Activated T-cell treated with anti-CD3 and anti-CD28 coated beads for 24 hours (primary cell): ENCODE data around the gene FERMT3.

Experiments used
- DNase-seq: peaks from one replicate; pipeline ENCODE4 v3.0.0-alpha.2; 2020; ENCODE audit warnings: low read depth

FERMT3 gene

GRCh38 chr11:64186492-64187165, 19.9 kb upstream of the FERMT3 start:
- peak; percentile 26 for DNase-seq

DNA sequence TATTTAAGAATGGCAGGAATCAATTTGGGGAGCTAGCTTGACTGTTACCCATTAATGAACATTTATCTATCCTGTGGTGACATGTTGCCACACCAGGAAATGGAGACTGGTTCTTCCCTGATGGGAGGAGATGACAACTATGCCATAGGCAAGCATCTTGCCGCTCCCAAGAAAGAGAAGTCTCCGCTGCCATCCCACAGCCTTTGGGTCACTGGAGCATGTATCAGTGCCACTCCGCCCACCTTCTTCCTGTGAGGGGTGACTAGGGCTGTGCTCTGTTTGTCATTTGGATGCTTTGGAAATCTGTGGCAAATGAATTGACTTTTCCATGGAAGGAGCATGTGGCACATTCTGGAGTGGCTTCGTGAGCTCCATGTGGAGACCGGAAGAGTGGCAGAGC, 14.1 kb upstream of the FERMT3 start:
- DNase-seq, result no peak

DNA sequence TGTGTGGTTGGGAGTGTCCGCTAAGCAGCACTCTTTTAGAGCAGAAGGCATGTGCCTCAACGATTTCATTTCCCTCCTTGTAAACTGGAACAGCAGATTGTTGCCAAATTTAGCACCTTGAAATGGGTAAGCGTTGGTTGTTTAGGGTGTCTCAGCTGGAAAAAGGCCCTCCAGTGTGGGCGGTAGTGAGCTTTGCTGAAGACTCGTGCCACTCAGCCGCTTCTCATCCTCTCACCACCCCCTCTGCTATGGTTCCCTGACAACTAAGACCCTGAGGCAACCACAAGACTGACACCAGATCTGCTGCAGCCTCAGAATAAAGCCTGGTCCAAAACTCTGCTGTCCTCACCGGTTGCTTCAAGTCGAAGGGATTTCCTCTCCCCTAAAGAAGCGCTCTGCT, 9.9 kb upstream of the FERMT3 start:
- DNase-seq, result no peak

DNA sequence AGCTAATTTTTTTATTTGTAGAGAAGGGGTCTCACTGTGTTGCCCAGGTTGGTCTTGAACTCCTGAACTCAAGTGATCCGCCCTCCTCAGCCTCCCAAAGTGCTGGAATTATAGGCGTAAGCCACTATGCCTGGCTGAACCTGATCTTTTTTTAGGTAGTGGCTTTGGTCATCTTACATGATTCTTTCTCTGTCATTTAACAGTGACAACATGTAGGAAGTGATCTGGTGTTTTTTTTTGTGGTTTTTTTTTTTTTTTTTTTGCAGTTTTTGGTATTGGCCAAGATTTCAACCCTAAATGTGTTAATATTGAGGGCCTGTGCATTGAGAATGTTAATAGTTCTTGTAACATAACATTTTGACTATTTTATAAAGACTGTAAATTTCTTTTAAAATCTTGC, 8.0 kb upstream of the FERMT3 start:
- no peak for DNase-seq

- no peak for DNase-seq
Observed at GRCh38 chr11:64201543-64201942, 5.0 kb upstream of the FERMT3 start.

DNA sequence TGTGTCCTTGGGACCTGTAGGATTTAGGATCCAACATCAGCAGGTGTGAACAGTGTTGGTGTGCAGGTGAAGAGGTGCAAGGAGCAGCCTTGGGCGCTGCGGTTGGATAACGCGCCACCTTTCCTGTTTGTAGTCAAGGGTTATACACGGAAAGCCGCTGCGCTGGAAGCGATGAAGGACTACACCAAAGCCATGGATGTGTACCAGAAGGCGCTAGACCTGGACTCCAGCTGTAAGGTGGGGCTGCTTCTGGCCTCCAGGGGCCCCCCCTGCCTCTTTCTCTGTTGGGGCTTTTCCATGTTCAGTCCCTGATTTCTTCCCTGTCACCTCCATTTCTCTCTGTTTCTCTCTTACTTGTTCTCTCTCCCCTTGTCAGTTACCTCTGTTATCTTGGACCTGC, 3.5 kb upstream of the FERMT3 start:
- no peak for DNase-seq

- DNase-seq, result no peak
Observed at GRCh38 chr11:64203421-64204079, 3.0 kb upstream of the FERMT3 start.

DNA sequence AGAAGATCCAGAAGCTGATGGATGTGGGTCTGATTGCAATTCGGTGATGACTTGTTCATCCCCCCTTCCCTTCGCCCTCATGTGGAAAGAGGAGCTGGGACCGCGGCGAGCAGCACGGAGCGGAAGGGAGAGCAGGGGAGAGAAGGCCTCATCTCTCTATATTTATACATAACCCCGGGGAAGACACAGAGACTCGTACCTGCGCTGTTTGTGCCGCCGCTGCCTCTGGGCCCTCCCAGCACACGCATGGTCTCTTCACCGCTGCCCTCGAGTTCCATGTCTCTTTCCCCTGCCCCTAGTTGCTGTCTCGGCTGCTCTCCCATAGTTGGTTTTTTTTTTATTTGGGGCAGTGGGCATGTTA, 2.5 kb upstream of the FERMT3 start:
- no peak for DNase-seq

DNA sequence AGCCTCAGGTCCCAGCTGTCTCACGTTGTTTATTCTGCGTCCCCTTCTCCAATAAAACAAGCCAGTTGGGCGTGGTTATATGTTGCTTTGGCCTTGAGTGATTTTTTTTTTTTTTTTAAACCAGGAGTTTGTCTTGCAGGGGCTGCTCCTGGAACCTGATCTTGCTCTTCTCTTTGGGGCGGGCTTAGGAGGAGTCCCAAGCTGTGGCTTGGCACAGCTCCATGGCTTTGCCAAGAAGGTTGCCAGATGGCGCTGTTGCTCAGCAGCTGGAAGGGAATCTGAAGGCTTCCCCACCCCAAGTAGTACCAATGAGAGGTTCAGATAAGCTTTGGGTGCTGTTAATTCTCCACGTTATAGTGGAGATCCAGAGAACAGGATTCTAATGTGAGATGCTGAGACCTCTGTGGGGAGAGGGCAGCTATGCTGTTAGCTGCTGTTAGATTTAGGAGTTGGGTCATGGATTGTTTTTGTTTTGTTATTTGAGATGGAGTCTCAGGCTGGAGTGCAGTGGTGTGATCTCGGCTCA, 2.0 kb upstream of the FERMT3 start:
- peak; percentile 64 for DNase-seq

DNA sequence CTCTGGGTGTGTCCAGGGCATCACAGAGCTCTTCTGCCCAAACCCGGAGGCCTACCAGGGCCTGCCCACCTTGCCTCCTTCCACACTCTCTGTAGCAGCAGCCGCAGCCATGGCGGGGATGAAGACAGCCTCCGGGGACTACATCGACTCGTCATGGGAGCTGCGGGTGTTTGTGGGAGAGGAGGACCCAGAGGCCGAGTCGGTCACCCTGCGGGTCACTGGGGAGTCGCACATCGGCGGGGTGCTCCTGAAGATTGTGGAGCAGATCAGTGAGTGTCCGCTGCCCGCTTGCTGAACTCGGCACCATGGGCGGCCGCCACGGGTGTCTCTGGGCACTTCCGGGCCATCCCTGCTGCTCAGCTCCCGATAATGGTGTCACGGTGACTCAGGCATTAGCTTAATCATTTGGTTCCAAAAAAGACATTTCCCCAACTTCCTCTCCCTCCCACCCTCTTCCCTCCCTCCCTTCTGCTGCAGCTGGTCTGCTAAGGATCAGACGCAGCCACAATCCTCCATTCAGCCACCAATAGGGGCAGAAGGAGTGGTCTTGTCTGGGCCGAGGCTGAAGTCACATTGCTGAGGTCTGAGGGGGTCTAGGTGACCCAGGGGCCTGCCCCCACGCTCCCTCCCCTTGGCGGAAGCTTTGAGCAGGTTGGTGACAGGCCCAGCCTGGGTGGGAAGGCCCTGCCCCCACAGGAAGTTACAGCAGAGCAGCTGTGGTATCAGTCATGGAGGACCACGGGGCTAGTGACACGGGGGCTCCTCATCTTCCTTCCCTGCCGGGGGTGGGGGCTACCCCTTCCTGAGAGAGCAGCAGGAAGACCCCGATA, 950 bp downstream of the FERMT3 start:
- peak; percentile 75 for DNase-seq

DNA sequence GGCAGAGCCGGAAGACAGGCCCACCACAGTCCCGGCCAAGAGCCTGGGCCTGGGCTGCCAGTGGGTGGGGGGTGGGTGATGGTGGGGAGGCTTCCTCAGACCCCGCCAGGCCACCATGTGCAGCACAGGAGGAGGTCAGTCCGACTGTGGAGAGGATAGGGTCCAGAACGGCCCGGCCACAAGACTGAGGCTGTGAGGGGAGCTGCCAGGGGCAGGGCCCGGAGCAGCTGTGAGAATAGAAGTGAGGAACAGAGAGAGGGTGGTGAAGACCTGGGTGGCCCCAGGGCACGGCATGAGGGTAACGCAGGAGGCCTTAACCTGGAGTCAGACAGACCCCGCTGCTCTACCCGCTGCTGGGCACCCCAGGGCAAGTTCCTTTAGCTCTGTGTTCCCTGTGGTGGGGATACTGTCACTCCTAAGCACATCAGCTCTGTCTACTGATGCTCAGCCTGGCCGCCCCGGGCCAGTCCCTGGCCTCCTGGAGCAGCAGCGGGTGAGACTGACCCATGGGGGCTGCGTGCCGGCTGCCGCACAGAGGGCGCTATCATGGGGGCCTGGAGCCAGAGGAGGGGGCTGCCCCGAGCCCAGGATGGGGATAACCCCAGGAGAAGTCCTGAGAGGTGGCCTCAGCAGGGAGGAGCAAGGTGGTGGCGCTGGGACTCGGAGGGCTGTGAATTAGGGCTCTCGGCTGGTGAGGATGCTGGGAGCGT, 1.7 kb downstream of the FERMT3 start:
- DNase-seq, result no peak

GRCh38 chr11:64208796-64209562, 2.5 kb downstream of the FERMT3 start:
- no peak for DNase-seq

- no peak for DNase-seq
Observed at GRCh38 chr11:64209563-64209843, 3.0 kb downstream of the FERMT3 start.

DNA sequence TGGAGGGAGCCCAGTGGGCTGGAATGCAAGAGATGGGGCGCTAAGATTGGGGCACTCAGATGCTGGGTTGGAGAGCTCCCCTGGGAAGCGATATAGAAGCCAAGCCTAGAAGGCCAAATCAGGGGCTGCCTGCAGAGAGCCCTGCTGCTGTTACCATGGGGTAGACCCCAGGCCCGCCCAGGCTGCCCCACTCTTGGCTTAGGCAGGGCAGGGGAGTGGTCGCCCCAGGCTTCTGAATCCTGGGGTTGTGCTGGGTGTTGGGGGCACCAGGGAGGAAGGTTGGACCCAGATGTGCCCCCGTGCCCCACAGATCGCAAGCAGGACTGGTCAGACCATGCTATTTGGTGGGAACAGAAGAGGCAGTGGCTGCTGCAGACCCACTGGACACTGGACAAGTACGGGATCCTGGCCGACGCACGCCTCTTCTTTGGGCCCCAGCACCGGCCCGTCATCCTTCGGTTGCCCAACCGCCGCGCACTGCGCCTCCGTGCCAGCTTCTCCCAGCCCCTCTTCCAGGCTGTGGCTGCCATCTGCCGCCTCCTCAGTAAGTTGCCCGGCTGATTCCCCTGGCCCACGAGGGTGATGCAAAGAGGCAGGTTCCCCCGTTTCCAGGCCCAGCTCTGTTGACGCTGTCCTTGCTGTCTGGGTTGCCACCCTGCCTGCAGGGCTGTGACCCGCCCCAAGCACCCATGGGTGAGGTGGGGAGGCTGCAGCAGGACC, 3.9 kb downstream of the FERMT3 start:
- DNase-seq, result no peak

- DNase-seq, result no peak
Observed at GRCh38 chr11:64211181-64211872, 4.8 kb downstream of the FERMT3 start.

DNA sequence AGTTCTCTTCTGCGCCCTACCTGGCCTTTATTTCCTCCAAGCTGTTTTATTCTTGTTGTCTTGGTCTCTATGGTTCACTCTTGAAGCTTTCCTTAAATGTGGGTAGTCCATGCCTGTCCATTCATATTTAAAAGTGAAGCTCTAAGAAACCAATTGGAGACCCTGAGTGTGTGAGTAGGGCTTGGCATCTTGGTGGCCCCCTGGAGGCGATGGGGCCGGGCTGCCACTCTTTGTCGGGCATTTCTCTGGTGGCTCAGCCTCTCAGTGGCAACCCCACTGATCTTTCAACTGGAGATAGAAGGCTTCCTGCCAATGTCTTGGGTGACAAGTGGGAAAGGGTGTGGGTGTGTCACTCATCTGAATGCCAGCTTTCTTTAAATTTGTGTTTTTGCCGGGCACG, 10.4 kb downstream of the FERMT3 start:
- DNase-seq, result no peak

DNA sequence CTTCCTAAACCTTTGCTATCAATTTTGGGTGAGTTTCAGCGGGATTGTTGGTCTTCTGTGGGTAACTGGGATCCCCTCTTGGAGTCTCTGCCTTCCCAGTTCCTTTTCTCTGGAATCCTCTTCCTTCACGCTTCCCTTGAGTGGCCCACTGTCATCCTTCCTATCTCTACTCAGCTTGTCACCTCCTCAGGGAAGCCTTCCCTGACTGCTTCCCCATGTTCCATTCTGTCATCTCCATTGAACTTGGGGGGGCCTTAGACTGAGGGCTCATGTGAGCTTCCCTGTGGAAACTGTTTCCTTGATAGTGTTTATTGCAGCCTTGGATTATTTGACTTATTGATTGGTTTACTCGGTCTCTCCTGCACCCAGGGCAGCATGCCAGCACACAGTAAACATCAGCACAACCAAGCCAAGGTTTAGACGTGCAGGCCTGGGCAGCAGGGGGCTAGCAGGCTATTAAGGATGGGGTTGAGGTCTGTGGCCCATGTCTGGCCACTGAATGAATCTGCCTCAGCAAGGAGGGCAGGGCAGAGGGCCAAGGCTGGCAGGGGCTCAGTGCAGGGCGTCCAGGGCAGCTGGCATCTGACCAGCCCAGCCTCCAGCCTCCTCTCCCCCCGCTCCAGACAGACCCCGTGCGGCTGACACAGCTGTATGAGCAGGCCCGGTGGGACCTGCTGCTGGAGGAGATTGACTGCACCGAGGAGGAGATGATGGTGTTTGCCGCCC, 12.3 kb downstream of the FERMT3 start:
- DNase-seq, result no peak

DNA sequence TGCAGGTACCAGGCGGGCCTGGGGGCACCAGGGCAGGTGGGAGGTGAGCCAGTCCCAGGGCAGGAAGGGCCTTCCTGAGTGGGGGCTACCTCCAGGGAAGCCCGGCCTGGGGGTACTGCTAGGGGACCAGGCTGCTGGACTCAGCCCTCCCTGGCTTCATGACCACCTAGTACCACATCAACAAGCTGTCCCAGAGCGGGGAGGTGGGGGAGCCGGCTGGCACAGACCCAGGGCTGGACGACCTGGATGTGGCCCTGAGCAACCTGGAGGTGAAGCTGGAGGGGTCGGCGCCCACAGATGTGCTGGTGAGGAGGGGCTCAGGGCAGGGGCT, 12.8 kb downstream of the FERMT3 start:
- no peak for DNase-seq

DNA sequence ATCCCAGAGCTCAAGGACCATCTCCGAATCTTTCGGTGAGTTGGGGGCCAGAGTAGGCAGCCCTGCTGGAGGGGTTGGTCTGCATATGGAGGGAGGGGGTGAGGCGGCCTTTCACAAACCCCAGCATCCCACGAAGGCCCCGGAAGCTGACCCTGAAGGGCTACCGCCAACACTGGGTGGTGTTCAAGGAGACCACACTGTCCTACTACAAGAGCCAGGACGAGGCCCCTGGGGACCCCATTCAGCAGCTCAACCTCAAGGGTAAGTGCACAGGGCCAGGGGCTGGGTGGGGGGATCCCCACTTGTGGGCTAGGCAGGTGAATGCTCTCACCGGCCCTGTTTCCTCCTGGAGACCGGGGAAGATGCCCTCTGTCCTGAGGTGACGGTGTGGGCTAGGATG, 13.2 kb downstream of the FERMT3 start:
- DNase-seq, result no peak

DNA sequence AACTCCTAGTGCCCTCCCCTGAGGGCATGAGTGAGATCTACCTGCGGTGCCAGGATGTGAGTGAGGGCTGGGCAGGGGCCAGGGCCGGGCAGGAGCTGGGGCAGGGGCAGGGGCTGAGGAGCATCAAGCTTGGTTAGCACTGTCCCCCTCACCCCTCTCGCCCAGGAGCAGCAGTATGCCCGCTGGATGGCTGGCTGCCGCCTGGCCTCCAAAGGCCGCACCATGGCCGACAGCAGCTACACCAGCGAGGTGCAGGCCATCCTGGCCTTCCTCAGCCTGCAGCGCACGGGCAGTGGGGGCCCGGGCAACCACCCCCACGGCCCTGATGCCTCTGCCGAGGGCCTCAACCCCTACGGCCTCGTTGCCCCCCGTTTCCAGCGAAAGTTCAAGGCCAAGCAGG, 13.8 kb downstream of the FERMT3 start:
- DNase-seq, result no peak
